ENCODE measurements around the gene NDOR1. TPM values are rescaled to one million over a fixed set of nuclear protein-coding genes. Genes with fewer than 3 reads are reported as not detected.

NDOR1 gene
- total RNA-seq, 6 donors from 2014 or later: 7.7 to 54.5 (median 18.5) TPM

DNA sequence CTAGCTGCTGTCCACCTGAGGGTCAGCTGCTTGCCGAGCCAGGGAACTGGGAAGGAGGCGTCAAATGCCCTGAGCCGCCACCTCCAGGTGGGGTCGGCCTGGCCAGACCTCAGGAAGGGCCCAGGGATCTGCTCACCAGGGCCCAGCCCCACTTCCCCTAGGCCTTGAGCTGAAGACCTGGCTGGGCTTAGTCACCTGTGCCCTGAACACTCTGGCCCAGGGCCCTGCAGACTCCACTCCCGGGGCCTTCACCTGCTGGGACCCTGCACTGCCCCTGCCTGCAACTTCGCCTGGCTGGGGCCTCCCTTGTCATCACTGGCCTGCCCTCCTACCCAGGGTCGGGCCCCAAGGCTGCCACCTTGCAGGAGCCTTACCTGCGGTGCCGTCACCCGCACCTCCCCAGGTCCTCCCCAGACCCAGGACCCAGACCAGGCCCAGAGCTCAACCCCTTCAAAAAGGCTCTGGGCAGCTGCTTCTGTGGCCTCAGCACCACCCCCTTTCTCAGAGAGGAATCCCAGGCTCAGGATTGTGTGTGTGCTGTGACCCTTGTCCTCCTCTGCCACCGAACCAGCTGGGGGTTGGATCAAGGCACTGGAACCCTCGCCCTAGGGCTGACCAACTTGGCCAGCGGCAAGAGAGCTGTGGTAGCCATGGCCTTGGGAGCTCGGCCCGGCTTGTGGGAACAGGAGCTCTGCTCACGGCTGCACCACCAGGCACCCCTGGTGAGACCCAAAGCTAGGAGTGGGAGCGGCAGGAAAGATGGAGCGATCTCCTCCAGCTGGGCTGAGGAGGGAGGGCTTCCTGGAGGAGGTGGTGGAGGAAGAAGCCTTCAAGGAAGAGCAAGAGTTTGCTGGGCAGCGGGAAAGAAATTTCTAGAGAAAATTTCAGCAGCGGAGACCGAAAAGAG, 48.5 kb downstream of the NDOR1 start:
- TF ChIP-seq POLR2A (IDR thresholded peaks at IDR 0.05) (no peak), EP300 (IDR thresholded peaks at IDR 0.05) (no peak), POLR2AphosphoS5 (IDR thresholded peaks at IDR 0.05) (no peak)
- TF ChIP-seq, protein P1, sequence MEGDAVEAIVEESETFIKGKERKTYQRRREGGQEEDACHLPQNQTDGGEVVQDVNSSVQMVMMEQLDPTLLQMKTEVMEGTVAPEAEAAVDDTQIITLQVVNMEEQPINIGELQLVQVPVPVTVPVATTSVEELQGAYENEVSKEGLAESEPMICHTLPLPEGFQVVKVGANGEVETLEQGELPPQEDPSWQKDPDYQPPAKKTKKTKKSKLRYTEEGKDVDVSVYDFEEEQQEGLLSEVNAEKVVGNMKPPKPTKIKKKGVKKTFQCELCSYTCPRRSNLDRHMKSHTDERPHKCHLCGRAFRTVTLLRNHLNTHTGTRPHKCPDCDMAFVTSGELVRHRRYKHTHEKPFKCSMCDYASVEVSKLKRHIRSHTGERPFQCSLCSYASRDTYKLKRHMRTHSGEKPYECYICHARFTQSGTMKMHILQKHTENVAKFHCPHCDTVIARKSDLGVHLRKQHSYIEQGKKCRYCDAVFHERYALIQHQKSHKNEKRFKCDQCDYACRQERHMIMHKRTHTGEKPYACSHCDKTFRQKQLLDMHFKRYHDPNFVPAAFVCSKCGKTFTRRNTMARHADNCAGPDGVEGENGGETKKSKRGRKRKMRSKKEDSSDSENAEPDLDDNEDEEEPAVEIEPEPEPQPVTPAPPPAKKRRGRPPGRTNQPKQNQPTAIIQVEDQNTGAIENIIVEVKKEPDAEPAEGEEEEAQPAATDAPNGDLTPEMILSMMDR (IDR thresholded peaks at IDR 0.05): no peak
- Histone ChIP-seq H3K27ac (peak overlapping the region; percentile 57 to 92 (median 80)), H3K9me3 (no peaks in the 10 kb centered on the region), H3K4me1 (peaks cover 23 to 30% (median 25%) of the 10 kb centered on the region in 4 donors), H3K36me3 (peaks cover 2 to 23% (median 15%) of the 10 kb centered on the region in 4 donors), H3K4me3 (peak overlapping the region; percentile 64 to 100 (median 100)), H3K27me3 (no peaks in the 10 kb centered on the region)
- ATAC-seq (ENCODE audit: low FRiP score in 2 of 2) (no peak), DNase-seq (peak in 1 of 2 donors; percentile 71)
- WGBS, 2 donors: 53 to 68% methylated on average over 6 to 21 of the region's 21 CpGs

DNA sequence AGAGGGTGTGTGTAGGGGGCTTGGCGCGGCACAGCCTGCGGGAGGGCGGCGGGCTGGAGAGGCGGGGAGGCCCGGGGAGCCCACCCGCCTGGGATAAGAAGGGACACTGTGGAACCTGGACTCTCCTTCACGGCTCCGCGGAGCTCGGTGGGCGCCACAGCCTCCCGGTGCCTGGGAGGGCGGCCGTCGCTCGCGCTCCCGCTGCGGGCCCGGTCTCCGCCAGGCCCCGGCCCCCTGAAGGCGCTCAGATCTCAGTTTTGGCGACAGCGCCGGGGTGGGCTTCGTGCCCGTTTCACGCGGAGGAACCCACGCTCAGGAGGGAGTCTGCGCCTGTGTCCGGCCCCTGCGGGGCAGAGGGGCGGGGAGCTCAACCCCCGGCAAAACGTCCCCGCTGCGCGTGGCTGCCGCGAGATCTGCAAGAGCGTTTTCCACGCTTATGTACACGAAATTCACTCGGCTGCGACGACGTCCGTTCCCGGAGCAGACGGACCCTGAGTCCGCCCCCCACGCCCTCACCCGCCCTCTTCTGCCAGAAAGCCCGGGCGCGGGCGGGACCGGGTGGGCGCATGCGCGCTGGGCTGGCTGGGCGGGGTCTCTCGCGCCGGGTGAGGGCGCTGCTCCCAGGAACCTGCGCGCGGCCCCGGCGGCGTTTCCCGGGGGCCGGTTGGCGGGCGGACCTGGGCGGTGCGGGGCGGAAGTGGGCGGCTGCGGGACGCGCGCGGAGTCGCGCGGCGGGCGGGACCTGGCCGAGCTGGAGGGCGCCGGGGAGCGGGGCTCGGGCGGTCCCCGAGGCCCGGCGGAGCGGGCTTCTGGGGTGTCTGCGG, 49.3 kb downstream of the NDOR1 start, which contains the start of gene NELFB:
NELFB (plus strand) TSS at position 704 of the 824 bp plus-strand sequence.
- Histone ChIP-seq H3K4me3 (peak within 1 kb of the TSS; percentile 99 to 100 (median 100)), H3K9me3 (no peaks in the 10 kb centered on the region), H3K27me3 (no peaks in the 10 kb centered on the region), H3K36me3 (peaks cover 2 to 27% (median 18%) of the 10 kb centered on the region in 4 donors), H3K27ac (peak within 1 kb of the TSS; percentile 76 to 92 (median 84)), H3K4me1 (peaks cover 23 to 30% (median 25%) of the 10 kb centered on the region in 4 donors)
- ATAC-seq (ENCODE audit: low FRiP score in 2 of 2): peak; percentile 89 to 96
- WGBS, 2 donors: 5 to 15% methylated on average over 8 to 31 of the region's 105 CpGs
- TF ChIP-seq, protein P1 (IDR thresholded peaks at IDR 0.05): peak in 4 of 6 experiments; percentile 5 to 54 (median 11)
- TF ChIP-seq POLR2AphosphoS5 (IDR thresholded peaks at IDR 0.05) (peak; percentile 33 to 67), POLR2A (IDR thresholded peaks at IDR 0.05) (peak in 1 of 4 donors; percentile 77), EP300 (IDR thresholded peaks at IDR 0.05) (no peak)
- peak; percentile 94 to 100 for DNase-seq

DNA sequence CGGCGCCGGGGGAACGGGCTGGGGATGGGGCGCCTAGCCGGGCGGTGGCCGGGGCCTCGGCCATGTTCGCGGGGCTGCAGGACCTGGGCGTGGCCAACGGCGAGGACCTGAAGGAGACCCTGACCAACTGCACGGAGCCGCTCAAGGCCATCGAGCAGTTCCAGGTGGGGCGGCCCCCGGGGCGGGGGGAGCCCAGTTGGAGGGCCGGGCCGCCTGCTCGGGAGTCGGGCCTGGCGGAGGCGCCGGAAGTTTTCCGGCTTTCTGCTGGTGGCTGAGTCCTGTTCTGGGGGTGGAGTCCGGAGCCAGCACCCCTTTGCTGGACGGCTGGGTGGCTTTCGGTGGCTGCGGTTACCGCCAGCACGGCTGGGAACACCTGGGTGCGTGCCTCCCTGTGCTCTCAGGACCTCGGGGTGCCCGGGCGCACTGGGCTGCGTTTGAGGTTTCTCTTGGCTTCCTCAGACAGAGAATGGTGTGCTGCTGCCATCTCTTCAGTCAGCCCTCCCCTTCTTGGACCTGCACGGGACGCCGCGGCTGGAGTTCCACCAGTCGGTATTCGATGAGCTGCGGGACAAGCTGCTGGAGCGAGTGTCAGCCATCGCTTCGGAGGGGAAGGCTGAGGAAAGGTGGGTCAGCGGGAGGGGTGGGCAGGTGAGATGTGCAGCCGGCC, 50.1 kb downstream of the NDOR1 start:
- Histone ChIP-seq H3K36me3 (peaks cover 2 to 27% (median 18%) of the 10 kb centered on the region in 4 donors), H3K4me3 (peak overlapping the region; percentile 99 to 100 (median 100)), H3K9me3 (no peaks in the 10 kb centered on the region), H3K27ac (peak overlapping the region; percentile 73 to 92 (median 80)), H3K4me1 (peaks cover 23 to 30% (median 25%) of the 10 kb centered on the region in 4 donors), H3K27me3 (no peaks in the 10 kb centered on the region)
- ATAC-seq (ENCODE audit: low FRiP score in 2 of 2) (peak; percentile 17 to 52), DNase-seq (peak in 1 of 2 donors; percentile 65)
- 0 to 6% methylated on average over 7 to 20 of the region's 51 CpGs for WGBS, 2 donors
- TF ChIP-seq, protein P1 (IDR thresholded peaks at IDR 0.05): no peak
- no peak for TF ChIP-seq POLR2A (IDR thresholded peaks at IDR 0.05)
- no peak for TF ChIP-seq EP300 (IDR thresholded peaks at IDR 0.05)

DNA sequence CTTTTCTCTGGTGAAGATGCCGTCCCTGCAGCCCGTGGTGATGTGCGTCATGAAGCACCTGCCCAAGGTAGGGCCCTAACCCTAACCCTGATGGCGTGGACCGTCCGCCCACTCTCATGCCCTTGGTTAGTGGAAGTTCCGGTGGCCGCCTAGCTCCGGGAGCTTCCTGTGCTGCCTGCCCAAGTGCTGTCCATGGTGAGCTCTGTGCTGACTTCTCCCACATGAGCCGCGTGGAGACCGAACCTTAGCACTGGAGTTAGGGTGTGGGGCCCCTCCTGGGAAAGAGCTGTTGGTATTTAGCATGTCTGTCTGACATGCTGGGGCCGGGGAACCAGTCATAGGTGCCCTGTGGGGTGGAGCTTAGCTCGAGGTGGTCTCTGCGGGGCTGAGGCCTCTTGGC, 50.9 kb downstream of the NDOR1 start:
- Histone ChIP-seq H3K36me3 (peaks cover 2 to 27% (median 18%) of the 10 kb centered on the region in 4 donors), H3K4me1 (peaks cover 23 to 30% (median 25%) of the 10 kb centered on the region in 4 donors), H3K9me3 (no peaks in the 10 kb centered on the region), H3K27me3 (no peaks in the 10 kb centered on the region), H3K4me3 (peak overlapping the region in 3 of 4 donors; percentile 100), H3K27ac (no peak overlapping the region)
- ATAC-seq (ENCODE audit: low FRiP score in 2 of 2) (no peak), DNase-seq (peak in 1 of 2 donors; percentile 25)
- TF ChIP-seq, protein P1 (IDR thresholded peaks at IDR 0.05): no peak
- TF ChIP-seq POLR2A (IDR thresholded peaks at IDR 0.05) (no peak), EP300 (IDR thresholded peaks at IDR 0.05) (no peak), POLR2AphosphoS5 (IDR thresholded peaks at IDR 0.05) (no peak)
- WGBS, 2 donors: 85 to 91% methylated on average over 9 to 15 of the region's 15 CpGs
